Activated B cell treated with CpG ODN at 0.5 μM for 24 hours (primary cell): ENCODE data around the gene SPOPL. TPM values are rescaled to one million over a fixed set of nuclear protein-coding genes. Genes with fewer than 3 reads are reported as not detected.

Experiments used
- ATAC-seq: fragments of 200-7000 bp; cut with Tn5 transposase; one replicate; pipeline ENCODE4 v1.10.0; 2021; ENCODE audit warnings: low read depth, mild to moderate bottlenecking, moderate library complexity
- CTCF ChIA-PET: fragments of 350-600 bp; sonication (Branson Sonifier 250); formaldehyde crosslinking; loops from one replicate; lab custom pipeline; 2021; ENCODE audit warnings: antibody characterized with exemption; lab: Charles Lee
- POLR2A ChIA-PET: fragments of 350-600 bp; sonication (Branson Sonifier 250); formaldehyde crosslinking; loops from one replicate; lab custom pipeline; 2021; ENCODE audit warnings: antibody characterized with exemption; lab: Charles Lee
- DNase-seq: peaks from one replicate; pipeline ENCODE4 v3.0.0; 2022
- H3K27ac Mint-ChIP-seq: one replicate; pipeline ENCODE4 v1.8.0; 2020; ENCODE audit warnings: mixed read lengths
- H3K27me3 Mint-ChIP-seq: one replicate; pipeline ENCODE4 v1.8.0; 2021; ENCODE audit warnings: mixed read lengths
- H3K36me3 Mint-ChIP-seq: one replicate; pipeline ENCODE4 v1.8.0; 2021; ENCODE audit warnings: low read depth, mixed read lengths
- H3K4me1 Mint-ChIP-seq: one replicate; pipeline ENCODE4 v1.8.0; 2021; ENCODE audit warnings: mixed read lengths
- H3K4me3 Mint-ChIP-seq: one replicate; pipeline ENCODE4 v1.8.0; 2020; ENCODE audit warnings: mild to moderate bottlenecking, mixed read lengths
- H3K9me3 Mint-ChIP-seq: one replicate; pipeline ENCODE4 v1.8.0; 2020; ENCODE audit warnings: mixed read lengths
- CTCF ChIP-seq: fragments of 200-600 bp; IDR thresholded peaks from one replicate; pipeline ENCODE4 v1.8.0; 2022; ENCODE audit warnings: antibody characterized with exemption, mild to moderate bottlenecking
- intact Hi-C: fragments of 100-400 bp; cut with micrococcal nuclease; formaldehyde crosslinking; loops from one replicate; pipeline ENCODE4 v1.15.1; 2024
- total RNA-seq: library from RNA; stranded (reverse); gene quantifications from 2 replicates; pipeline ENCODE4 v1.2.3, GENCODE V29; 2022

The SPOPL gene
- total RNA-seq, 1 donor from 2014 or later: 36.9 TPM

DNA sequence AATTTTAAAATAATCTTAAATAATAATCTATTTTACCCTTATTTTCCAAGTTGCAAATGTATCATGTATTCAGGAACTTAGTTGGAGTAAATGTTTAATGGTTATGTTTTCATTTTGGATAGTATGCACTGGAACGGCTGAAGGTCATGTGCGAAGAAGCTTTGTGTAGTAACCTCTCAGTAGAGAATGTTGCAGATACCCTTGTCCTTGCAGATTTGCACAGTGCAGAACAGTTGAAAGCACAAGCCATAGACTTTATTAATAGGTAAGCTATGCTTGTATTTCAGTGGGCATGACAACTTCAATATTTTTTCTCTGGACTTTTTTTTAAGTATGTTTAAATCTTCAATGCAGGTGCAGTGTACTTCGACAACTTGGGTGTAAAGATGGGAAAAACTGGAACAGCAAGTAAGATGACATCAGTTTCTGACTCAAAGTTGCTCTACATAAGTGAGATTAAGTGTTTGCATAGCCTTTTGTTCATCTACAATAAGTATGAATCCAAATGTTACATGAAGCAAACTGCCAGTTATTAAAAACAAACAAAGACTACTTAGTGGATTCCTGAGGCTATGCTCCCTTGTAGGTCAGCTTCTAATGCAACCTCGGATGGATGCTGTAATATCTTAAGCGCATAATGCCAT lies 63.1 kb downstream of the SPOPL start:
- DNase-seq (no peak), ATAC-seq (no peak)
- ChIA-PET CTCF (no interaction called here), POLR2A (interaction anchor here (0.6 kb wide), 1 partner anchor 63 kb away, joined by 5 read pairs; the partner anchor contains the start of gene SPOPL)
- Mint-ChIP-seq H3K4me3 (no peak overlapping the region), H3K4me1 (no peaks in the 10 kb centered on the region), H3K9me3 (no peaks in the 10 kb centered on the region), H3K36me3 (peaks cover 60% of the 10 kb centered on the region), H3K27ac (no peak overlapping the region), H3K27me3 (no peaks in the 10 kb centered on the region)
- TF ChIP-seq CTCF: no peak
- intact Hi-C loops: loop anchor here (2.0 kb wide), 1 partner anchor 14 kb away; no protein-coding TSS in a partner anchor

DNA sequence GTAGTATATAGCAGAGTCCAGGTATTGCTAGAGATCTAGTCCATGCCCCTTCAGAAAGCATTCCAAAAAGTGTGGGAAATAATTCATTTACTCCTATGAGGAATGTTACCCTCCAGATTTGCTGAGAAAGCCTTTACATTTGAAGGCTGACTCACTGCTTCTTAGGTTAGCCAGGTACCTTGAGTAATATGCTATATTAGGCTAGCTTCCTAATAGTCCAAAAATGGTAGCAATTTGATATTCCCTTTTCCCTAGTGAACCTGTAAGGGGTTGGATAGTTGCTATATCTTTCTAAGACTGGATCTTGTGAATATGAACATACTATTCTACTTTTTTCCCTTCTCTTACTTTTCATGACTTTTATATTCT lies 63.6 kb downstream of the SPOPL start:
- CTCF ChIA-PET: no interaction called here
- no peak overlapping the region for H3K27ac Mint-ChIP-seq
- H3K4me3 Mint-ChIP-seq: no peak overlapping the region
- no peaks in the 10 kb centered on the region for H3K9me3 Mint-ChIP-seq
- DNase-seq (no peak), ATAC-seq (no peak)
- no peak for TF ChIP-seq CTCF
- intact Hi-C loops: loop anchor here (2.0 kb wide), 1 partner anchor 14 kb away; no protein-coding TSS in a partner anchor
- H3K4me1 Mint-ChIP-seq: no peaks in the 10 kb centered on the region
- no peaks in the 10 kb centered on the region for H3K27me3 Mint-ChIP-seq
- H3K36me3 Mint-ChIP-seq: peaks cover 61% of the 10 kb centered on the region
- POLR2A ChIA-PET: interaction anchor here (0.6 kb wide), 1 partner anchor 64 kb away, joined by 5 read pairs; the partner anchor contains the start of gene SPOPL

DNA sequence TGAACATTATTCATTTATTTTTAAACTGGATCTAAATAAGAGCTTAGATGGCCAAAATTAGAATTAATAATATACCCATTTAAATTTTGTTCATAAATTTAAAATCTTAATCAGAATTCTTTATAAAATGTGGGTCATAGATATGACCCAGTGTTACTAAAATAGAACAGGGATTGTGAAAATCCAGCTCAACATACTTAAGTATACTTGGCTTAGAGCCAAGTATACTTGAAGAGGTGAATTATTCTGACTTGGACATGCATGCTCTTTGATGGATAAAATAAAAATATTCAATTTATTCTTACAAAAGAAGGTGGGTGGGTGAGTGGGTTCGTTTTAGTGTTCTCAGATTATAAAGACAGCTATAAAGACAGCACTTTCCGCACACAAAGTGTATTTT lies 70.7 kb downstream of the SPOPL start:
- intact Hi-C loops: no loop called here
- TF ChIP-seq CTCF: no peak
- no peak overlapping the region for H3K4me3 Mint-ChIP-seq
- no peak for ATAC-seq
- H3K27ac Mint-ChIP-seq: no peak overlapping the region
- H3K27me3 Mint-ChIP-seq: no peaks in the 10 kb centered on the region
- POLR2A ChIA-PET: interaction anchor here (0.6 kb wide), 1 partner anchor 617 kb away, joined by 8 read pairs; no protein-coding TSS in a partner anchor
- H3K36me3 Mint-ChIP-seq: peaks cover 61% of the 10 kb centered on the region
- no peak for DNase-seq
- H3K9me3 Mint-ChIP-seq: peaks cover 3% of the 10 kb centered on the region
- CTCF ChIA-PET: no interaction called here
- no peaks in the 10 kb centered on the region for H3K4me1 Mint-ChIP-seq

DNA sequence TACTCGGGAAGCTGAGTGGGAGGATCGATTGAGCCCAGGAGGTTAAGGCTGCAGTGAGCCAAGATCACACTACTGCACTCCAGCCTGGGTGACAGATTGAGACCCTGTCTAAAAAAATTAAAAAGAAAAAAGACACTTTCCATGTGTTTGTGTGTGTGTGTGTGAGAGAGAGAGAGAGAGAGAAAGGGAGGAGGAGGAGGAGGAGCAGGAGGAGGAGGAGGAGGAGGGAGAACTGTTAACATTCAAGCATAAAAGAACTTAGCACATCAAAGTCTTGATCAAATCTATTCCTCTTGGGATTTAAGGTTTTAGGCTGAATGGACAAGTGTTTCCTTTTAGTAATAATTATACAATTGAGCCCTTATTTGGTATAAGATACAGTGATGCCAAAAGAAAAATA lies 75.5 kb downstream of the SPOPL start:
- ATAC-seq (no peak), DNase-seq (no peak)
- Mint-ChIP-seq H3K27me3 (no peaks in the 10 kb centered on the region), H3K27ac (no peak overlapping the region), H3K9me3 (peaks cover 5% of the 10 kb centered on the region), H3K4me3 (no peak overlapping the region), H3K36me3 (peaks cover 74% of the 10 kb centered on the region), H3K4me1 (no peaks in the 10 kb centered on the region)
- ChIA-PET CTCF (no interaction called here), POLR2A (no interaction called here)
- intact Hi-C loops: no loop called here
- no peak for TF ChIP-seq CTCF

GRCh38 chr2:138579556-138579955 lies 78.0 kb downstream of the SPOPL start:
- CTCF ChIA-PET: no interaction called here
- no peak for ATAC-seq
- POLR2A ChIA-PET: no interaction called here
- DNase-seq: no peak
- H3K27me3 Mint-ChIP-seq: no peaks in the 10 kb centered on the region
- TF ChIP-seq CTCF: no peak
- no peak overlapping the region for H3K27ac Mint-ChIP-seq
- peaks cover 77% of the 10 kb centered on the region for H3K36me3 Mint-ChIP-seq
- no peak overlapping the region for H3K4me3 Mint-ChIP-seq
- intact Hi-C loops: no loop called here
- peaks cover 5% of the 10 kb centered on the region for H3K9me3 Mint-ChIP-seq
- no peaks in the 10 kb centered on the region for H3K4me1 Mint-ChIP-seq
